K562 (cell line): ENCODE measurements around the gene PMPCA. TPM values are rescaled to one million over a fixed set of nuclear protein-coding genes. Genes with fewer than 3 reads are reported as not detected.
A peak's percentile ranks its signal among the peaks of the same experiment; 100 is the strongest.

Experiments used
- ARID4B ChIP-seq: sonication (generic); formaldehyde crosslinking; IDR thresholded peaks from 2 replicates; pipeline ENCODE4 v1.8.0; 2022; ENCODE audit warnings: mild to moderate bottlenecking, missing genetic modification reagents
- BMI1 ChIP-seq: fragments of 150-350 bp; IDR thresholded peaks from 2 replicates; pipeline ENCODE4 v1.6.1; 2014; ENCODE audit warnings: low read length
- CCAR2 ChIP-seq: fragments of 200-400 bp; formaldehyde crosslinking; IDR thresholded peaks from 2 replicates; pipeline ENCODE4 v1.6.1; 2017; ENCODE audit warnings: mild to moderate bottlenecking, low read depth, low read length
- COPS2 ChIP-seq: fragments of 450-650 bp; conservative IDR thresholded peaks from 2 replicates; pipeline ENCODE4 v1.6.1; 2016; ENCODE audit warnings: mild to moderate bottlenecking, moderate library complexity
- FOXA3 ChIP-seq, 2 experiments: fragments of 450-650 bp in 1 of 2; sonication (generic) in 1 of 2; formaldehyde crosslinking; IDR thresholded peaks in 1 of 2; conservative IDR thresholded peaks in 1 of 2; 2 replicates each; pipeline versions ENCODE4 v1.4.0 to v1.8.0; 2020 to 2022; ENCODE audit warnings: mild to moderate bottlenecking in 2 of 2, missing genetic modification reagents in 1 of 2
- MIER1 ChIP-seq: fragments of 450-650 bp; IDR thresholded peaks from 2 replicates; pipeline ENCODE4 v1.6.1; 2016; ENCODE audit warnings: antibody characterized with exemption, mild to moderate bottlenecking, low read depth
- MTA3 ChIP-seq: fragments of 450-650 bp; formaldehyde crosslinking; IDR thresholded peaks from 2 replicates; pipeline ENCODE4 v1.6.1; 2017; ENCODE audit warnings: mild to moderate bottlenecking, borderline replicate concordance
- NCOA4 ChIP-seq: fragments of 450-650 bp; IDR thresholded peaks from 2 replicates; pipeline ENCODE4 v1.6.1; 2018; ENCODE audit warnings: mild to moderate bottlenecking; ENCODE audit not compliant: partially characterized antibody
- NCOA6 ChIP-seq: fragments of 450-650 bp; IDR thresholded peaks from 2 replicates; pipeline ENCODE4 v1.6.1; 2017; ENCODE audit warnings: mild to moderate bottlenecking
- NR0B1 ChIP-seq: fragments of 450-650 bp; IDR thresholded peaks from one replicate; pipeline ENCODE4 v1.6.1; 2018; ENCODE audit warnings: mild to moderate bottlenecking, moderate library complexity; ENCODE audit not compliant: partially characterized antibody
- NR1H2 ChIP-seq: sonication (generic); formaldehyde crosslinking; IDR thresholded peaks from 2 replicates; pipeline ENCODE4 v1.4.0; 2020; ENCODE audit warnings: mild to moderate bottlenecking, missing genetic modification reagents
- SNRNP70 ChIP-seq: fragments of 200-400 bp; formaldehyde crosslinking; optimal IDR thresholded peaks from 2 replicates; pipeline ENCODE3; 2017; ENCODE audit warnings: low read depth, low read length
- SP2 ChIP-seq: IDR thresholded peaks from 2 replicates; pipeline ENCODE4 v1.6.1; 2011; ENCODE audit warnings: mild to moderate bottlenecking, low read depth, low read length, moderate library complexity; ENCODE audit not compliant: poor library complexity, severe bottlenecking; ENCODE audit errors: extremely low read depth
- TAF9B ChIP-seq: fragments of 450-650 bp; IDR thresholded peaks from 2 replicates; pipeline ENCODE4 v1.6.1; 2018; ENCODE audit warnings: mild to moderate bottlenecking; ENCODE audit not compliant: partially characterized antibody
- ZHX1 ChIP-seq: fragments of 150-350 bp; conservative IDR thresholded peaks from 2 replicates; pipeline ENCODE4 v1.6.1; 2014; ENCODE audit warnings: low read length
- ZNF134 ChIP-seq: fragments of 250-450 bp; sonication (Bioruptor Pico); conservative IDR thresholded peaks from 2 replicates; pipeline ENCODE4 v1.4.0; 2020
- ZNF143 ChIP-seq: sonication (generic); formaldehyde crosslinking; IDR thresholded peaks from 2 replicates; pipeline ENCODE4 v1.9.0; 2022; ENCODE audit warnings: mild to moderate bottlenecking, missing genetic modification reagents
- ZNF165 ChIP-seq: fragments of 250-450 bp; sonication (Bioruptor Pico); IDR thresholded peaks from 2 replicates; pipeline ENCODE4 v1.4.0; 2020; ENCODE audit warnings: borderline replicate concordance
- ZNF436 ChIP-seq: fragments of 250-450, 450-650 bp; sonication (Bioruptor Pico); formaldehyde crosslinking; IDR thresholded peaks from 2 replicates; pipeline ENCODE4 v1.7.0; 2020; ENCODE audit warnings: mild to moderate bottlenecking
- ZNF507 ChIP-seq: conservative IDR thresholded peaks from 2 replicates; pipeline ENCODE4 v1.6.1; 2017; ENCODE audit warnings: missing genetic modification characterization, missing compliant biosample characterization
- polyA plus RNA-seq, 8 experiments: library from polyadenylated mRNA; depleted of rRNA in 4 of 8; stranded (reverse) in 5 of 8; unstranded in 3 of 8; fragments of >200 nt; fragmentation: Nextera tagmentation in 2 of 8; fragmentation: Illumina TruSeq in 1 of 8; extraction: Ambion mirVana in 2 of 8; extraction: Trizol in 1 of 8; gene quantifications; 2 replicates each; pipeline versions ENCODE4 v1.2.1 to v1.2.3, GENCODE V29; 2011 to 2014; ENCODE audit warnings: inconsistent platforms in 1 of 8, missing spikeins in 1 of 8
- total RNA-seq, 7 experiments: library from RNA; depleted of rRNA in 6 of 7; stranded (reverse); fragments of >200 nt in 6 of 7; fragmentation: Illumina TruSeq in 2 of 7; extraction: Trizol in 2 of 7; gene quantifications; 2 replicates each; pipeline versions ENCODE4 v1.2.1 to v1.2.3, GENCODE V29; 2011 to 2021; ENCODE audit warnings: low replicate concordance in 1 of 7

Gene PMPCA
- total and polyA plus RNA-seq, 9 of the 15 experiments (the other 6 are each of a cell fraction or from before 2014, with no cell fraction given): 23.9 to 143 (median 86.6) TPM

- TF ChIP-seq NR0B1: no peak
- no peak for TF ChIP-seq MIER1
- TF ChIP-seq NCOA4: no peak
- TF ChIP-seq NCOA6: peak; percentile 33; the same call in 1 of the 2 replicates
- TF ChIP-seq COPS2: no peak
- TF ChIP-seq ARID4B (CRISPR knock-in tag): no peak; the same call in 1 of the 2 replicates
- no peak for TF ChIP-seq ZNF436 (CRISPR knock-in tag)
- TF ChIP-seq ZNF143 (CRISPR knock-in tag): no peak
- no peak for TF ChIP-seq FOXA3 (CRISPR knock-in tag; conservative IDR thresholded peaks at IDR 0.05 in 1 of 2, IDR thresholded peaks at IDR 0.05 in 1 of 2)
- no peak for TF ChIP-seq ZNF165 (CRISPR knock-in tag)
- TF ChIP-seq ZHX1: no peak
- peak; percentile 62 for TF ChIP-seq SP2
- no peak for TF ChIP-seq BMI1
- TF ChIP-seq TAF9B: no peak
- no peak for TF ChIP-seq NR1H2 (CRISPR knock-in tag)
- TF ChIP-seq MTA3: peak; percentile 10; the same call in 1 of the 2 replicates
- TF ChIP-seq ZNF507 (tag): no peak
- no peak for TF ChIP-seq SNRNP70
- no peak for TF ChIP-seq CCAR2
- no peak for TF ChIP-seq ZNF134 (CRISPR knock-in tag)
These were observed 29.3 kb downstream of the PMPCA start, which contains the start of gene INPP5E (continued) for GRCh38 chr9:136439481-136440408.
